B cell (primary cell): ENCODE results near the gene ATXN7.

ENCODE experiments used
- EZH2 ChIP-seq: IDR thresholded peaks from 2 replicates; pipeline ENCODE4 v1.6.1; 2012; ENCODE audit warnings: borderline replicate concordance, low read depth, mild to moderate bottlenecking, moderate library complexity, low read length; ENCODE audit not compliant: insufficient read depth, poor library complexity, severe bottlenecking
- TF ChIP-seq, protein P1 (sequence below): fragments of 200-600 bp; IDR thresholded peaks from one replicate; pipeline ENCODE4 v1.8.0; 2022; ENCODE audit warnings: antibody characterized with exemption, mild to moderate bottlenecking

GRCh38 chr3:64039332-64039731 is 175.7 kb downstream of the ATXN7 start:
- TF ChIP-seq, protein P1, sequence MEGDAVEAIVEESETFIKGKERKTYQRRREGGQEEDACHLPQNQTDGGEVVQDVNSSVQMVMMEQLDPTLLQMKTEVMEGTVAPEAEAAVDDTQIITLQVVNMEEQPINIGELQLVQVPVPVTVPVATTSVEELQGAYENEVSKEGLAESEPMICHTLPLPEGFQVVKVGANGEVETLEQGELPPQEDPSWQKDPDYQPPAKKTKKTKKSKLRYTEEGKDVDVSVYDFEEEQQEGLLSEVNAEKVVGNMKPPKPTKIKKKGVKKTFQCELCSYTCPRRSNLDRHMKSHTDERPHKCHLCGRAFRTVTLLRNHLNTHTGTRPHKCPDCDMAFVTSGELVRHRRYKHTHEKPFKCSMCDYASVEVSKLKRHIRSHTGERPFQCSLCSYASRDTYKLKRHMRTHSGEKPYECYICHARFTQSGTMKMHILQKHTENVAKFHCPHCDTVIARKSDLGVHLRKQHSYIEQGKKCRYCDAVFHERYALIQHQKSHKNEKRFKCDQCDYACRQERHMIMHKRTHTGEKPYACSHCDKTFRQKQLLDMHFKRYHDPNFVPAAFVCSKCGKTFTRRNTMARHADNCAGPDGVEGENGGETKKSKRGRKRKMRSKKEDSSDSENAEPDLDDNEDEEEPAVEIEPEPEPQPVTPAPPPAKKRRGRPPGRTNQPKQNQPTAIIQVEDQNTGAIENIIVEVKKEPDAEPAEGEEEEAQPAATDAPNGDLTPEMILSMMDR = no peak
- TF ChIP-seq EZH2 = no peak
